Muscle of leg (tissue), 11 donors: ENCODE data around the gene CYBB. TPM values are rescaled to one million over a fixed set of nuclear protein-coding genes. Genes with fewer than 3 reads are reported as not detected.

Experiments used
- DNase-seq: peaks from one replicate; pipeline ENCODE4 v3.0.0; 2013
- H3K27ac ChIP-seq: one replicate; pipeline ENCODE4 v1.5.1; 2013; ENCODE audit warnings: mild to moderate bottlenecking, low read length, control low read depth
- H3K27me3 ChIP-seq: one replicate; pipeline ENCODE4 v1.6.1; 2013; ENCODE audit warnings: low read length; ENCODE audit not compliant: control insufficient read depth, insufficient read depth
- H3K36me3 ChIP-seq: one replicate; pipeline ENCODE4 v1.6.1; 2013; ENCODE audit warnings: low read length; ENCODE audit not compliant: control insufficient read depth, insufficient read depth
- H3K4me1 ChIP-seq: one replicate; pipeline ENCODE4 v1.6.1; 2013; ENCODE audit warnings: low read length; ENCODE audit not compliant: control insufficient read depth, insufficient read depth
- H3K4me3 ChIP-seq: one replicate; pipeline ENCODE4 v1.5.1; 2013; ENCODE audit warnings: low read length, control low read depth
- H3K9me3 ChIP-seq: replicated peaks from 2 replicates; pipeline ENCODE4 v1.6.1; 2013; ENCODE audit warnings: low read depth, low read length; ENCODE audit not compliant: control insufficient read depth
- WGBS: methylation state at CpG from one replicate; pipeline ENCODE4 v1.1.5; 2013; ENCODE audit warnings: missing lambda C conversion rate; ENCODE audit not compliant: insufficient coverage; 5-methylcytosine and 5-hydroxymethylcytosine counted together
- polyA plus RNA-seq, 8 donors: library from polyadenylated mRNA; unstranded; fragments of 120-200 nt; gene quantifications; one replicate each; pipeline versions ENCODE4 v1.2.1 to v1.2.3, GENCODE V29; 2013; ENCODE audit warnings: inconsistent platforms in 1 of 8, low replicate concordance in 1 of 8; ENCODE audit not compliant: insufficient read length in 8 of 8, insufficient read depth in 1 of 8
- total RNA-seq: library from RNA; stranded (reverse); fragments of 120-200 nt; gene quantifications from one replicate; pipeline ENCODE4 v1.2.4, GENCODE V29; 2013

Gene CYBB
- total and polyA plus RNA-seq, 9 donors = 11.8 to 26.9 (median 20.0) TPM

- H3K4me3 ChIP-seq = no peak overlapping the region
- no peaks in the 10 kb centered on the region for H3K9me3 ChIP-seq
- DNase-seq = no peak
- peaks cover 13% of the 10 kb centered on the region for H3K27me3 ChIP-seq
- H3K27ac ChIP-seq = no peak overlapping the region
- no peaks in the 10 kb centered on the region for H3K36me3 ChIP-seq
- no CpG with 5 or more reads among the region's 3 CpGs for WGBS
- no peaks in the 10 kb centered on the region for H3K4me1 ChIP-seq
Measured at GRCh38 chrX:37854148-37854547, 74.3 kb downstream of the CYBB start.

DNA sequence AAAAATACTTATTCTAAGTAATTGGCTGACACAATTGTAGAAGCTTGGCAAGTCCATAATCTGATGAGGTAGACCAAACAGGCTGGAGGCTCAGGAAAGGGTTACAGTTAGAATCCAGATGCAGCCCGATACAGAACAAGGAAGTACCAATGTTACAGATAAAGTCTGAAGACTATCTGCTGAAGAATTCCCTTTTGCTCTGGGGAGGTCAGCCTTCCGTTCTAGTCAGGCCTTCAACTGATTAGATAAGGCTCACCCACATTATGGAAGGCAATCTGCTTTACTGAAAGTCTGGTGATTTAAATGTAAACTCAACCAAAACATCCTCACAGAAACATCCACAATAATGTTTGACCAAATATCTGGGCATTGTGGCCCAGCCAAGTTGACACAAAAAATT lies 74.9 kb downstream of the CYBB start:
- DNase-seq = no peak
- Histone ChIP-seq H3K4me3 (no peak overlapping the region), H3K9me3 (no peaks in the 10 kb centered on the region), H3K4me1 (no peaks in the 10 kb centered on the region), H3K27me3 (peaks cover 13% of the 10 kb centered on the region), H3K36me3 (no peaks in the 10 kb centered on the region), H3K27ac (no peak overlapping the region)
- 33% methylated on average over 1 of the region's 2 CpGs for WGBS

- 61% methylated on average over 4 of the region's 6 CpGs for WGBS
Measured at GRCh38 chrX:37860721-37861120, 80.9 kb downstream of the CYBB start.

DNA sequence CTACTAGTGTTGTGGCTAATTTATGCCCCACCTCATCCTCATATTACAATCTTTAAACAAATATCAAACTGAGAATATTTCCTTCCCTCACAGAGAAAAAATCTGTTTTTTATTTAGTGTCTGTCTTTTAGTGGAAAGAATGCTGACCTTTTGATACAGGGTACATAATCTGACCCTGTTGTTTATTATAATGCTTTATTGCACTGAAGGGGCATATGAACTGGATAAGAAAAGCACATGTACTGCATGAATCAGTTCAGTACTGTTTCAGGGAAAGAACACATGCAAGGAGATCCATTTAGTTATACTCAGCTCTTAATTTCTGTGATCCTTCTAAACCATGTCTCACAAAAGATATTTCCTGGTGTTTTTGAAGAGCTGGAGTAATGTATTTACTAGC lies 83.0 kb downstream of the CYBB start:
- Histone ChIP-seq H3K4me1 (no peaks in the 10 kb centered on the region), H3K36me3 (no peaks in the 10 kb centered on the region), H3K27me3 (peaks cover 10% of the 10 kb centered on the region), H3K4me3 (no peak overlapping the region), H3K27ac (no peak overlapping the region), H3K9me3 (no peaks in the 10 kb centered on the region)
- no peak for DNase-seq

More at GRCh38 chrX:37860721-37861120, 80.9 kb downstream of the CYBB start:
- no peak for DNase-seq
- Histone ChIP-seq H3K27ac (no peak overlapping the region), H3K4me3 (no peak overlapping the region), H3K27me3 (peaks cover 11% of the 10 kb centered on the region), H3K4me1 (no peaks in the 10 kb centered on the region), H3K36me3 (no peaks in the 10 kb centered on the region), H3K9me3 (no peaks in the 10 kb centered on the region)

Other genes starting within 250 kb of the CYBB start
- gene LANCL3, start 208.4 kb upstream of the CYBB start, total RNA-seq = 0.13 TPM
- gene LANCL3, start 208.4 kb upstream of the CYBB start, polyA plus RNA-seq = under 1 TPM; 0.14 to 0.60 (median 0.35) TPM
- 3.7 TPM for gene XK, start 94.3 kb upstream of the CYBB start, total RNA-seq
- 1 to 10 TPM; 4.1 to 7.3 (median 5.3) TPM for gene XK, start 94.3 kb upstream of the CYBB start, polyA plus RNA-seq
- 7.4 TPM for gene DYNLT3, start 67.5 kb downstream of the CYBB start, total RNA-seq
- 10 to 100 TPM in 5 of 8 donors, 1 to 10 TPM in 3; 8.6 to 12.7 (median 10.3) TPM for gene DYNLT3, start 67.5 kb downstream of the CYBB start, polyA plus RNA-seq
- 0.13 TPM for gene SYTL5, start 226.5 kb downstream of the CYBB start, total RNA-seq
- gene SYTL5, start 226.5 kb downstream of the CYBB start, polyA plus RNA-seq = under 1 TPM; 0.07 to 0.39 (median 0.23) TPM